ENCODE results near the gene CAMK1D.
"Not testable (repeated sequence)": the region's sequence is repeated elsewhere in the genome, so short reads cannot be mapped to it uniquely, and the experiment has no call there.

CAMK1D gene

DNA sequence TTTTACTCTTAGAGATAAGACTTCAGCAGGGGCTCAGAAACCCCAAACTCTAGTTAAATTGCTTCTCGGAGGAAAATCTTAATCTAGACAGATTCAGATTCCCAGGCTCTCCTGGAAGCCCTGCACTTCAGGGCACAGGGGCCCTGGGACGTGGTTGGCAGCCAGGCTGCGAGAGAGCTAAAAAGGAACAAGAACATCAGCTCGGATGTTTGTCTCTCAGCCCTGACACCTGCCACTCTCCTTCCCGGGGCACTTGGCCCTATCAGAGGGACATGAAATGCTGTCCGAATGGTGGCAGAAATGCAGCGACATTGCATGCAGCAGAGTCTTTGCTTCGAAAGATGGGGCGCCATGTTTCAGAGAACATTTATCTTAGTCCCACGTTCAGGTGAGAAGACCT is 485.4 kb downstream of the CAMK1D start:
- no peak for DNase-seq

DNA sequence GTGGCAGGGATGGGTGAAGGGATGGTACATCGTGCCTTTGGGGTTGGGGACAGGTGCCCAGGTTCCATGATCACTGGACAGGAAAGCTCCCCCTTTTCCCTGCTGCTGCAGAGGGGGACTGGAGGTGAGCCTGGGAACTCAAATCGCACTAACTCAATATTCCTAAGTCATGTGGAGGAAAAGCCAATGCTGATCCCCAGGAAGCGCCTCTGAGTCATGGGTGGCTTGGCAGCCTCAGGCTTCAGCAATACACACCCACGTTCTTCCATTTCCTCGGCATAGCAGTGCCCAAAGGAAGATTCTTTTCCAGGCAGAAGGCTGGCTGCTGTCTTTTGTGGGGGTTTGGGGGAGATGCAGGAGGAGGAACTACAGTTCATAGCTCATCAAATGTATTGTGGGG is 486.4 kb downstream of the CAMK1D start:
- no peak for DNase-seq

DNA sequence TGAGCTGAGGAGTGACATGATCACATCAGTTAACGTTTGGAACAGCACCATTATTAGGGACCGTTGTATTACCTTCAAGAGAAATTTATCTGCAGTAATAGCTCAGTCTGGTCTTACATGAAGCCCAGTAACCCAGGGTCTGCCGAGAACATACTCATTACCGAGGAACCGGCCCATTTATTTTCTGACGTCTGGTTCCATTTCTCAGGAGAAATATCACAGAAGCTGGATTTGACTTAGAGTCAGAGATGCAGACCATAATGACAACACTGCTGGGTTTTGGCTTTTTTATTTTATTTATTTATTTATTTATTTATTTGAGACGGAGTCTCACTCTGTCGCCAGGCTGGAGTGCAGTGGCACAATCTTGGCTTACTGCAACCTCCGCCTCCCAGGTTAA is 489.0 kb downstream of the CAMK1D start:
- DNase-seq = no peak

DNA sequence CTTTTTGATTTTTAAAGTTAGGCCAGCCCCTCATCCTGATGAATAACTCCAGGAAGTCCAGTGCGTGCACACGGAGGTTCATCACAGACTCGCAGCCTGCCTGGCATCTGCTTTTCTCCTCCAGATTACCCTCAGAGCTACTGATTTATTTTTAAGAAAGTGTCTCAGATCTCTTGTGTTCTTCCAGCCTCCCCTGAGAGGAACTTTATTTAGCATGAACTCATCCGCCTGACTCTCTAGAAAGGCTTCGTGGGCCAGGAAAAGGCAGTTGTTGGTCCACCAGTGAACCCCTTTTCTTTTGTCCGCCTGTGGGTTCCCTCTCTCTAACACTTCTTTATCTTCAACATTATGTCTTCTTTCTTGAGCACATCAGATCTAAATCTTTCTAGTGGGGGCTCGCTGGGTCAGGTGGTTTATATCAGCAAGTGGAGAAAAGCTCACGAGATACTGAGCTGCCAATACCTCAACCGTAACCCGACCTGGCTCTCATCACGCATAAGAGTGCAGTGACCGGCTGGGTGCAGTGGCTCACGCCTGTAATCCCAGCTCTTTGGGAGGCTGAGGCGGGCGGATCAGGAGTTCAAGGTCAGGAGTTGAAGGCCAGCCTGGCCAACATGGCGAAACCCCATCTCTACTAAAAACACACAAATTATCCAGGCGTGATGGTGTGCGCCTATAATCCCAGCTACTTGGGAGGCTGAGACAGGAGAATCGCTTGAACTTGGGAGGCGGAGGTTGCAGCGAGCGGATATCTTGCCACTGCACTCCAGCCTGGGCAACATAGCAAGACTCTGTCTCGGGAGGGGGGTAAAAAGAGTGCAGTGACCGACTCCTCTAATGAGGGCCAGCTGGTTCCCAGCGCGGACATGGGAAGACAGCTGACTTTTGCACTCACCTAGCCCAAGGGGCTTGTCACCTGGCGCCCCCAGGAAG is 489.9 kb downstream of the CAMK1D start:
- no peak for DNase-seq

- DNase-seq = no peak
Observed at GRCh38 chr10:12839941-12840611, 490.7 kb downstream of the CAMK1D start.

DNA sequence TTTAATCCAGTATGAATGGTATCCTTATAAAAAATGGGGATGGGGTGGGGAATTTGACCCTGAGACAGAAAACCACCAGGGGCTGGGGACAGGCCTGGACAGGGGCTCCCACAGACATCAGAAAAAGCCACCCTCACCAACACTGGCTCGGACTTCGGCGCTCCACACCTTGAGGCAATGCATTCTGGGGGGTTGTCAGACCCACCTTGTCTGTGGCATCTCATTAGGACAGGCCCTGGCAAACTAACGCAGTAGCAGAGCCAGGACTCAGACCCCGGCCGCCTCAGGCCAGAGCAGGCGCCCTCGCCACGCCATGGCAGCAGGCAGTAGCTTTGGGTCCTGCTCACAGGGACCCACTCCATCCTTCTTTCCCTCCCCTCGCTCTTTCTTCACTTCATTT is 492.1 kb downstream of the CAMK1D start:
- no peak for DNase-seq

DNA sequence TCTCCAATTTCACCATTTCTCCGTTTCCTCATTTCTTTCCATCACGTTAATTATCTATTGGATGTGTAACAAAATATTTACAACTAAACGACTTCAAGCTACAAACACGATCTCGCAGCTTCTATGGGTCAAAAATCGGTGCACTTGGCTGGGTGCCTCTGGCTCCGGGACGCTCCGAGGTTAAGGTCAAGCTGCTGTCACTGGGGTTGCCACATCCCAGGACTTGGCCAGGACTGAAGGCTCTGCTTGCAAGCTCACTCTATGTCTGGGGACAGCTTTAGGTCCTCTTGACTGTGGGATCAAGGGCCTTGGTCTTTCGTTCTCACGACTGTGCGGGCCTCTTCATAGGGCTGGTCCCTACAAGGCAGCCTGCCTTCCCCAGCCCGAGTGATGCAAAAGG is 492.5 kb downstream of the CAMK1D start:
- DNase-seq = no peak

DNA sequence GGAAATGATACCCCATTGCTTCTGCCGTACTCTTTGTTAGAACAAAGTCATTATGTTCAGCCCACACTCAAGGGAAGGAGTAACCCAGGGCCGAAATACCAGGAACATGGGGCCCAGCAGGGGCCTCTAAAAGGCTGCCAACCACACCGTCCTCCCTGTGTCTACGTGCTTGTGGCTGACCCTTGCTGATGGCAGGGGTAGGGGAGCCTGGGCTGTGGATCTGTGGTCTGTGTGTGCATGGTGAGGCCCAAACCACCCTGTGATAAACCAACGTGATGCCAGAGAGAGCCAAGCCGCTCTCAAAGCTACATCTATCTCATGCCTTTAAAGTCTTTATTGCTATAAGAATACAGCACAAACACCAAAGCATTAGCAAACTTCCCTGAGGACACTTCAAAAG is 493.0 kb downstream of the CAMK1D start:
- no peak for DNase-seq

GRCh38 chr10:12843296-12843945 is 494.1 kb downstream of the CAMK1D start:
- DNase-seq = no peak

DNA sequence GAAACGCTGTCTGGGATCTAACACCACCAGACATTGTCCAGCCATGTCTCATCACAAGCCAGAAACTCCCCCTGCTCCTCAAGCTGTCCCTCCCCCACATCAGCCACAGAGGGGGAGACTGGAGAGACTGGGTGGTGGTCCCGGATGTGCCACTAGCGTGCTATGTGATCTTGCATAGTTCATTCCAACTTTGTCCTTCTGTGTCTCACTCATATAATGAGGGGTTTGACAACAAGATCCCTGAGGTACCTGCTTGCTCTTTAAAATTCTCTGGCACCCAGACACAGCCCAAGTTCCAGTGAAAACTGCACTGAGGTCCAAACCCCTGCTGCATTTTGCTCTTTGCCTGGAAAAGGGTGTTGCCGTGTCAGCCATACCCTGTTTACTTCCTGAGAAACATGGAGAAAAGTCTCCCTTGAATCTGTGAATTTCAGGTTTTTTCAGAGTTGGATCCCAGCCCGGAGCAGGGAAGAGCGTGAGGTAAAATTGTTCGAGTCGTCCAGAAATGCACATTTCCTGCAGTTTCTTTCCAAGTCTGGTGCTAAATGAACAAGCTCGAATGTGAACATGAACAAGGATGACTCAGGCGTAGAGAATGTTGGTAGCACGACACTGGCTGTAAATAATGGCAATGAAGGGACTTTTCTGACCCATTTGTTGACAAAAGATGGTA is 495.6 kb downstream of the CAMK1D start:
- DNase-seq = no peak

- DNase-seq = no peak
Observed at GRCh38 chr10:12846718-12847117, 497.4 kb downstream of the CAMK1D start.

GRCh38 chr10:12847361-12847975 is 498.1 kb downstream of the CAMK1D start:
- peak; percentile 13 for DNase-seq

DNA sequence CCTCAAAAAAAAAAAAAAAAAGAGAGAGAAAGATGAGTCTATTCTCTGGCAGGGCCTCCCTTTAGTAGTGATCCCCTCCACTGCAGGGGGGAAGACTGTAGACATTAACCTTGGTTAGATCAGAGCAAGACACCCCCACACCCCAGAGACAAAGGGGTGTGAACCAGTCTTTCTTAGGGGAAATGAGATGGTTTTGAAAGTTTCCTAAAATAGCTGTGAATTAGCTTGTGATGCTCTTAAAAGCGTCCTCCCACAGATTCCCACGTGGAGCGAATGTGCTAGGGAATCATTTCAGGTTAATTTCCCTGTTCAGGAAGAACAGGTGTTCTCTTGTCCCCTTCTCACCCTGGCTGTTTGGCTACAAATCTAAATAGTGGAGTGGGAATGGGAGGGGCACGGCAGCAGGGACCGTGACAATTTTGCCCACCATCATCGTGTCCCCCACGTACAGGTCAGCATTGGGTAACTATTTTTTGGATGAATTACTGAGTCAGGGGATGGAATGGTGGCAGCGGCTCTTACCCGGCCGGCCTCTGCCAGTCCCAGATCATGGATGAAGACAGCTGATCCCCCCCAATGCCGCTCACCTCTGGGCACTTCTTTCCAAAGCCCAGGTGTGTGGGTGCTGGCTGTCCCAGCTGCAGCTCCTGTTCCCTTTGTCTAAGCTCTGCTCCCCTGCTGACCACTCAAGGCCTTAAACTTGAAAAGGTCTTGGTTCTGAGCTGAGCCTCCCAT is 499.3 kb downstream of the CAMK1D start:
- DNase-seq = no peak

- no peak for DNase-seq
Observed at GRCh38 chr10:12849319-12850181, 500.2 kb downstream of the CAMK1D start.

- DNase-seq = no peak
Observed at GRCh38 chr10:12852687-12853086, 503.3 kb downstream of the CAMK1D start.

- DNase-seq = no peak
Observed at GRCh38 chr10:12854988-12855387, 505.6 kb downstream of the CAMK1D start.

- DNase-seq = no peak
Observed at GRCh38 chr10:12862459-12862858, 513.1 kb downstream of the CAMK1D start.

GRCh38 chr10:12865515-12865914 is 516.2 kb downstream of the CAMK1D start:
- DNase-seq = not testable (repeated sequence)

GRCh38 chr10:12868229-12868628 is 518.9 kb downstream of the CAMK1D start:
- DNase-seq = no peak

DNA sequence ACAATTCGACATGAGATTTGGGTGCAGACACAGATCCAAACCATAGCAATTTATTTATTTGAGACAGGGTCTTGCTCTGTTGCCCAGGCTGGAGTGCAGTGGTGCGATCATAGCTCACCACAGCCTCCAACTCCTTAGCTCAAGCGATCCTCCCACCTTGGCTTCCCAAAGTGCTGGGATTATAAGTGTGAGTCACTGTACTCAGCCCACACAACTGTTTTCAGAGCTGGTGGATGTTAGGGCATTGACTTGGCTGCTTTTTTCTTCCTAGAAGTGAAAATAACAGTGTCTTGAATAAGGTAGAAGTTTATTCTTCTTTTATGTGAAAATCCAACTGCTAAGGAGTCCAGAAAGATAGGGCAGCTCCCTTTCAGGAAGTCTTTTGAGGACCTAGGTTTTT is 520.1 kb downstream of the CAMK1D start:
- DNase-seq = no peak

- no peak for DNase-seq
Observed at GRCh38 chr10:12872577-12872976, 523.2 kb downstream of the CAMK1D start.
